GM10847 (cell line): Measurements from ENCODE around the gene TLE7.

Experiments
- POLR2A ChIP-seq: IDR thresholded peaks from 2 replicates; pipeline ENCODE4 v1.6.1; 2011; ENCODE audit not compliant: insufficient read length; ENCODE audit errors: extremely low read depth

TLE7 gene

GRCh38 chr16:71461686-71462648, 20.1 kb upstream of the TLE7 start, which contains the start of gene ZNF23:
ZNF23 (minus strand) TSS chr16:71462247; CDS start chr16:71456796, 5,451 bp downstream.
- peak; percentile 96 for TF ChIP-seq POLR2A

- no peak for TF ChIP-seq POLR2A
Measured at GRCh38 chr16:71460941-71461340, 19.1 kb upstream of the TLE7 start.

- no peak for TF ChIP-seq POLR2A
Measured at GRCh38 chr16:71460236-71460635, 18.4 kb upstream of the TLE7 start.

GRCh38 chr16:71459510-71459909, 17.7 kb upstream of the TLE7 start:
- TF ChIP-seq POLR2A, result no peak

GRCh38 chr16:71456801-71457200, 14.9 kb upstream of the TLE7 start:
- no peak for TF ChIP-seq POLR2A

- no peak for TF ChIP-seq POLR2A
Measured at GRCh38 chr16:71453036-71453435, 11.2 kb upstream of the TLE7 start.

GRCh38 chr16:71449020-71449419, 7.2 kb upstream of the TLE7 start:
- no peak for TF ChIP-seq POLR2A

- TF ChIP-seq POLR2A, result no peak
Measured at GRCh38 chr16:71448274-71448866, 6.5 kb upstream of the TLE7 start.

- no peak for TF ChIP-seq POLR2A
Measured at GRCh38 chr16:71443714-71444113, 1.9 kb upstream of the TLE7 start.

GRCh38 chr16:71441348-71442050, 355 bp downstream of the TLE7 start:
- no peak for TF ChIP-seq POLR2A

- TF ChIP-seq POLR2A, result no peak
Measured at GRCh38 chr16:71440669-71441347, 1.0 kb downstream of the TLE7 start.

GRCh38 chr16:71439523-71439922, 2.3 kb downstream of the TLE7 start:
- TF ChIP-seq POLR2A, result no peak

- TF ChIP-seq POLR2A, result no peak
Measured at GRCh38 chr16:71436473-71436872, 5.4 kb downstream of the TLE7 start.

GRCh38 chr16:71432906-71433305, 8.9 kb downstream of the TLE7 start:
- TF ChIP-seq POLR2A, result no peak

GRCh38 chr16:71431991-71432390, 9.9 kb downstream of the TLE7 start:
- TF ChIP-seq POLR2A, result no peak
